B cell (primary cell): ENCODE results near the gene ANKRD13C. TPM values are rescaled to one million over a fixed set of nuclear protein-coding genes. Genes with fewer than 3 reads are reported as not detected.

Source experiments
- ATAC-seq: fragments of 200-7000 bp; cut with Tn5 transposase; one replicate; pipeline ENCODE4 v1.10.0; 2021; ENCODE audit warnings: low read depth, mild to moderate bottlenecking, moderate number of reproducible peaks, moderate library complexity
- CTCF ChIA-PET: fragments of 350-600 bp; sonication (Branson Sonifier 250); formaldehyde crosslinking; loops from one replicate; lab custom pipeline; 2021; ENCODE audit warnings: antibody characterized with exemption, inconsistent platforms; lab: Charles Lee
- POLR2A ChIA-PET: fragments of 350-600 bp; sonication (Branson Sonifier 250); formaldehyde crosslinking; loops from one replicate; lab custom pipeline; 2021; ENCODE audit warnings: antibody characterized with exemption; lab: Charles Lee
- DNase-seq: peaks from one replicate; pipeline ENCODE4 v3.0.0; 2013
- H2AFZ ChIP-seq: 2 replicates; pipeline ENCODE4 v1.6.1; 2012; ENCODE audit warnings: mild to moderate bottlenecking, low read depth, low read length; ENCODE audit not compliant: insufficient read depth, poor library complexity, severe bottlenecking
- H3K27ac ChIP-seq, 2 donors: 1 replicate in 1 of 2; 2 replicates in 1 of 2; pipeline ENCODE4 v1.5.1; 2012 to 2013; ENCODE audit warnings: low read length in 2 of 2, mild to moderate bottlenecking in 2 of 2, moderate library complexity in 1 of 2
- H3K27me3 ChIP-seq, 4 experiments: fragments of 200-600 bp in 1 of 4; sonication (generic) in 1 of 4; replicated peaks in 1 of 4; 1 replicate in 2 of 4; 2 replicates in 2 of 4; pipeline versions ENCODE4 v1.6.1 to v1.7.0; 2013 to 2016; ENCODE audit warnings: low read length in 3 of 4, mild to moderate bottlenecking in 2 of 4, mixed read lengths in 1 of 4, moderate library complexity in 1 of 4; ENCODE audit not compliant: insufficient read depth in 4 of 4, control insufficient read depth in 3 of 4; ENCODE audit errors: control extremely low read depth in 1 of 4
- H3K36me3 ChIP-seq, 2 experiments: replicated peaks in 1 of 2; 1 replicate in 1 of 2; 2 replicates in 1 of 2; pipeline versions ENCODE4 v1.6.1 to v1.7.1; 2013; ENCODE audit warnings: low read length in 1 of 2; ENCODE audit not compliant: insufficient read depth in 2 of 2, control insufficient read depth in 1 of 2; ENCODE audit errors: control extremely low read depth in 1 of 2, extremely low read depth in 1 of 2
- H3K4me1 ChIP-seq, 2 donors: fragments of 200-600 bp in 1 of 2; sonication (generic) in 1 of 2; 1 replicate in 1 of 2; 2 replicates in 1 of 2; pipeline versions ENCODE4 v1.5.1 to v1.6.1; 2013 to 2017; ENCODE audit warnings: low read length in 2 of 2; ENCODE audit not compliant: control insufficient read depth in 2 of 2, insufficient read depth in 2 of 2
- H3K4me2 ChIP-seq: replicated peaks from 2 replicates; pipeline ENCODE3; 2012; ENCODE audit warnings: mild to moderate bottlenecking, low read depth, low read length; ENCODE audit not compliant: poor library complexity, severe bottlenecking
- H3K4me3 ChIP-seq, 5 experiments: fragments of 200-600 bp in 1 of 5; sonication (generic) in 1 of 5; 1 replicate in 3 of 5; 2 replicates in 2 of 5; pipeline versions ENCODE4 v1.5.1 to v1.7.0; 2011 to 2016; ENCODE audit warnings: low read length in 4 of 5, mild to moderate bottlenecking in 4 of 5, low read depth in 2 of 5, control low read depth in 1 of 5, moderate library complexity in 1 of 5; ENCODE audit not compliant: insufficient read depth in 1 of 5; ENCODE audit errors: control extremely low read depth in 1 of 5, extremely low read depth in 1 of 5
- H3K79me2 ChIP-seq: fragments of 200-600 bp; sonication (generic); one replicate; pipeline ENCODE4 v1.6.0; 2016; ENCODE audit warnings: low read length; ENCODE audit not compliant: control insufficient read depth, insufficient read depth
- H3K9ac ChIP-seq: fragments of 200-600 bp; sonication (generic); 2 replicates; pipeline ENCODE4 v1.6.1; 2017; ENCODE audit warnings: mild to moderate bottlenecking, low read length, moderate library complexity
- H3K9me3 ChIP-seq, 3 donors: one replicate each; pipeline versions ENCODE4 v1.6.1 to v1.7.1; 2013; ENCODE audit warnings: low read length in 2 of 3; ENCODE audit not compliant: control insufficient read depth in 2 of 3, insufficient read depth in 1 of 3; ENCODE audit errors: control extremely low read depth in 1 of 3
- H4K20me1 ChIP-seq: 2 replicates; pipeline ENCODE4 v1.6.0; 2012; ENCODE audit warnings: mild to moderate bottlenecking, low read length; ENCODE audit not compliant: insufficient read depth, control insufficient read depth, poor library complexity, severe bottlenecking
- H3K27ac Mint-ChIP-seq: one replicate; pipeline ENCODE4 v1.8.0; 2021; ENCODE audit warnings: mixed read lengths
- H3K27me3 Mint-ChIP-seq: one replicate; pipeline ENCODE4 v1.8.0; 2021; ENCODE audit warnings: mixed read lengths
- H3K4me1 Mint-ChIP-seq: one replicate; pipeline ENCODE4 v1.8.0; 2021; ENCODE audit warnings: mixed read lengths
- H3K4me3 Mint-ChIP-seq: one replicate; pipeline ENCODE4 v1.8.0; 2021; ENCODE audit warnings: mixed read lengths
- H3K9me3 Mint-ChIP-seq: one replicate; pipeline ENCODE4 v1.8.0; 2022; ENCODE audit warnings: mixed read lengths; ENCODE audit not compliant: insufficient read depth
- EZH2 ChIP-seq: IDR thresholded peaks from 2 replicates; pipeline ENCODE4 v1.6.1; 2012; ENCODE audit warnings: borderline replicate concordance, low read depth, mild to moderate bottlenecking, moderate library complexity, low read length; ENCODE audit not compliant: insufficient read depth, poor library complexity, severe bottlenecking
- WGBS: methylation state at CpG from one replicate; pipeline ENCODE4 v1.1.5; 2013; ENCODE audit warnings: missing lambda C conversion rate; ENCODE audit not compliant: insufficient coverage; 5-methylcytosine and 5-hydroxymethylcytosine counted together
- intact Hi-C: fragments of 100-400 bp; cut with micrococcal nuclease; formaldehyde crosslinking; loops from one replicate; pipeline ENCODE4 v1.10.0; 2022
- polyA plus RNA-seq: library from polyadenylated mRNA; depleted of rRNA; stranded (reverse); fragments of >200 nt; gene quantifications from 2 replicates; pipeline ENCODE4 v1.2.3, GENCODE V29; 2012
- total RNA-seq, 2 donors: library from RNA; stranded (reverse); fragments of 120-200 nt in 1 of 2; gene quantifications; 1 replicate in 1 of 2; 2 replicates in 1 of 2; pipeline versions ENCODE4 v1.2.3 to v1.2.4, GENCODE V29; 2013 to 2022
- TF ChIP-seq, protein P1 (sequence below): fragments of 200-600 bp; IDR thresholded peaks from one replicate; pipeline ENCODE4 v1.8.0; 2022; ENCODE audit warnings: antibody characterized with exemption, mild to moderate bottlenecking

The ANKRD13C gene
- total and polyA plus RNA-seq, 2 donors (not counting 1 experiment from before 2014, with no cell fraction given), result 7.9 to 29.9 TPM

DNA sequence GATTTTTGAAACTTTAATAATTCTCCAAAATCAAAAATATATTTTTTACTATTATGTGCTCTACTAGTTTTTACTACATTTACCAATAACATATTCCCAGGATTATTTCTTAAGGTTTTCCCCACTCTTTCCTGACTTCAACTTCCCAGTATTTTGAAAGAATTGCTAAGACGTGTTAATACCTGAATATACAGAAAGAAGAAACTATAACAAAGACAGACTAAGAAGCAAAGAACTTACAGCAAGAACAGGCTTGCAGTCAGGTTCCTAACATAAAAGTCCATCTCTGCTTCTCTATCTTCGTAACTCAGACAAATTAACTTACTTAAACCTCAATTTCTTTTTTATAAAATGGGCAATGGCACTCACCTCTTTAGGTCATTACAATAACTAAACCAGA, 70.2 kb downstream of the ANKRD13C start:
- ChIA-PET POLR2A (no interaction called here), CTCF (no interaction called here)
- no peak for DNase-seq
- Mint-ChIP-seq H3K4me1 (no peaks in the 10 kb centered on the region), H3K9me3 (no peaks in the 10 kb centered on the region), H3K4me3 (no peak overlapping the region), H3K27me3 (no peaks in the 10 kb centered on the region), H3K27ac (no peak overlapping the region)
- H3K27me3 ChIP-seq, result no peaks in the 10 kb centered on the region
- H3K36me3 ChIP-seq, result peaks cover 6 to 14% of the 10 kb centered on the region in 2 experiments
- no peaks in the 10 kb centered on the region for H3K79me2 ChIP-seq
- no peak overlapping the region for H3K4me2 ChIP-seq
- no peaks in the 10 kb centered on the region for H3K9me3 ChIP-seq
- no CpG with 5 or more reads among the region's 2 CpGs for WGBS
- no peak overlapping the region for H3K27ac ChIP-seq
- TF ChIP-seq, protein P1, sequence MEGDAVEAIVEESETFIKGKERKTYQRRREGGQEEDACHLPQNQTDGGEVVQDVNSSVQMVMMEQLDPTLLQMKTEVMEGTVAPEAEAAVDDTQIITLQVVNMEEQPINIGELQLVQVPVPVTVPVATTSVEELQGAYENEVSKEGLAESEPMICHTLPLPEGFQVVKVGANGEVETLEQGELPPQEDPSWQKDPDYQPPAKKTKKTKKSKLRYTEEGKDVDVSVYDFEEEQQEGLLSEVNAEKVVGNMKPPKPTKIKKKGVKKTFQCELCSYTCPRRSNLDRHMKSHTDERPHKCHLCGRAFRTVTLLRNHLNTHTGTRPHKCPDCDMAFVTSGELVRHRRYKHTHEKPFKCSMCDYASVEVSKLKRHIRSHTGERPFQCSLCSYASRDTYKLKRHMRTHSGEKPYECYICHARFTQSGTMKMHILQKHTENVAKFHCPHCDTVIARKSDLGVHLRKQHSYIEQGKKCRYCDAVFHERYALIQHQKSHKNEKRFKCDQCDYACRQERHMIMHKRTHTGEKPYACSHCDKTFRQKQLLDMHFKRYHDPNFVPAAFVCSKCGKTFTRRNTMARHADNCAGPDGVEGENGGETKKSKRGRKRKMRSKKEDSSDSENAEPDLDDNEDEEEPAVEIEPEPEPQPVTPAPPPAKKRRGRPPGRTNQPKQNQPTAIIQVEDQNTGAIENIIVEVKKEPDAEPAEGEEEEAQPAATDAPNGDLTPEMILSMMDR, result no peak
- no peak for TF ChIP-seq EZH2
- intact Hi-C loops, result no loop called here
- H3K4me1 ChIP-seq, result no peaks in the 10 kb centered on the region
- no peak overlapping the region for H3K4me3 ChIP-seq
- no peak for ATAC-seq
- no peaks in the 10 kb centered on the region for H4K20me1 ChIP-seq
- no peak overlapping the region for H2AFZ ChIP-seq
- H3K9ac ChIP-seq, result no peak overlapping the region

DNA sequence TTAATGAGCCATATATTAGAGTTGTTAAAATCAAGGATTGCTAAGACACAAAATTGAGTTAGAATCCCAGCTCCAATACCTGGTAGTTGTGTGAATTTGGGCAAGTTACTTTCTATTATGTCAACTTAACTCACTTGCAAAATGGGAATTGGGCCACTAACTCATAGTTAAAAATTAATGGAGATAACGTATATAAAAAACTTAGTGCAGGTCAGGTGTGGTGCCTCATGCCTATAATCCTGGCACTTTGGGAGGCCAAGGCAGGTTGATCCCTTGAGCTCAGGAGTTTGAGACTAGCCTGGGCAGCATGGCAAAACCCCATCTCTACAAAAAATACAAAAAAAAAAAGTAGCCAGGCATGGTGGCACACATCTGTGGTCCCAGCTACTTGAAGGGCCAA, 75.8 kb downstream of the ANKRD13C start:
- DNase-seq (no peak), ATAC-seq (no peak)
- Histone ChIP-seq H4K20me1 (no peaks in the 10 kb centered on the region), H3K4me3 (no peak overlapping the region), H3K4me2 (no peak overlapping the region), H3K36me3 (peaks cover 10 to 15% of the 10 kb centered on the region in 2 experiments), H3K9ac (no peak overlapping the region), H3K27ac (no peak overlapping the region), H3K9me3 (no peaks in the 10 kb centered on the region), H3K27me3 (no peaks in the 10 kb centered on the region), H2AFZ (no peak overlapping the region), H3K4me1 (peaks cover 0 to 3% of the 10 kb centered on the region in 2 donors), H3K79me2 (no peaks in the 10 kb centered on the region)
- ChIA-PET CTCF (no interaction called here), POLR2A (interaction anchor here (0.6 kb wide), 1 partner anchor 15 kb away, joined by 4 read pairs; no protein-coding TSS in a partner anchor)
- Mint-ChIP-seq H3K27ac (no peak overlapping the region), H3K9me3 (no peaks in the 10 kb centered on the region), H3K4me3 (no peak overlapping the region), H3K4me1 (no peaks in the 10 kb centered on the region), H3K27me3 (no peaks in the 10 kb centered on the region)
- intact Hi-C loops, result no loop called here
- no peak for TF ChIP-seq EZH2
- TF ChIP-seq, protein P1, result no peak
- WGBS, result 100% methylated on average over 1 of the region's 1 CpG
